C4-2B (cell line): ENCODE results near the gene INHBE.

ENCODE experiments used
- CTCF ChIP-seq: fragments of 450-650 bp; conservative IDR thresholded peaks from 2 replicates; pipeline ENCODE4 v1.5.1; 2017; ENCODE audit warnings: mild to moderate bottlenecking
- ZFX ChIP-seq: fragments of 450-650 bp; IDR thresholded peaks from 2 replicates; pipeline ENCODE4 v1.6.1; 2017

DNA sequence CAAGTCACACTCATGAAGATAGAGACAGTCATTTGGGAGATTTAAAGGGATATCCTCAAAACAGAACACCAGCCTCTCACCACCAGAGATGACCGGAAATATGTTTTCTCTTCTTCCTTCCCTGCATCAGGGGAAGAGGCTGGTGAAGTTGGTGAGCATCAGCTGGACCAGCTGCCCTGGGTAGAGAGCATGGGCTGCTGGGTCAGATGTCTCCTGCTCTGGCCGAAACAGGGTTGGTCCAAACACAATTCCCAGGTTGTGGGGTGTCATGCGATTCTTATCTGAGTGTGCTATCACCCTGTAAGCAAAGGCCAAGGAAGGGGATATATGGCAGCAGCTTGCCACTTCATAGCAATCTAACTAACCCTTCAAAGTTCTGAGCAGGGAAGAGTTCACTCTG lies 17.3 kb downstream of the INHBE start:
- TF ChIP-seq CTCF (no peak), ZFX (no peak)
